T-helper 1 cell treated with Interleukin-12 subunit alpha and Interleukin-12 subunit beta and Interleukin-4 antibody, amounts not matched to agents 30 μg/mL and 1 μg/mL, for 36 hours (primary cell): Measurements from ENCODE around the gene GRB2.

Experiments
- H3K27ac Mint-ChIP-seq: one replicate; pipeline ENCODE4 v1.8.0; 2021; ENCODE audit warnings: mild to moderate bottlenecking, mixed read lengths
- H3K27me3 Mint-ChIP-seq: one replicate; pipeline ENCODE4 v1.8.0; 2021; ENCODE audit warnings: low read depth, mixed read lengths
- H3K36me3 Mint-ChIP-seq: one replicate; pipeline ENCODE4 v1.8.0; 2021; ENCODE audit warnings: low read depth, mixed read lengths
- H3K4me1 Mint-ChIP-seq: one replicate; pipeline ENCODE4 v1.8.0; 2021; ENCODE audit warnings: low read depth, mixed read lengths
- H3K4me3 Mint-ChIP-seq: one replicate; pipeline ENCODE4 v1.8.0; 2021; ENCODE audit warnings: mild to moderate bottlenecking, moderate library complexity, mixed read lengths
- H3K9me3 Mint-ChIP-seq: one replicate; pipeline ENCODE4 v1.8.0; 2021; ENCODE audit warnings: mixed read lengths

The GRB2 gene

GRCh38 chr17:75319904-75320691 is 85.4 kb downstream of the GRB2 start:
- Mint-ChIP-seq H3K27me3 (no peaks in the 10 kb centered on the region), H3K36me3 (peaks cover 31% of the 10 kb centered on the region), H3K9me3 (no peaks in the 10 kb centered on the region), H3K4me3 (no peak overlapping the region), H3K4me1 (peaks cover 13% of the 10 kb centered on the region), H3K27ac (no peak overlapping the region)

- Mint-ChIP-seq H3K4me1 (peaks cover 15% of the 10 kb centered on the region), H3K27ac (no peak overlapping the region), H3K36me3 (peaks cover 30% of the 10 kb centered on the region), H3K27me3 (no peaks in the 10 kb centered on the region), H3K9me3 (no peaks in the 10 kb centered on the region), H3K4me3 (no peak overlapping the region)
Observed at GRCh38 chr17:75318615-75319222, 86.8 kb downstream of the GRB2 start.

- H3K4me3 Mint-ChIP-seq, result no peak overlapping the region
- peaks cover 13% of the 10 kb centered on the region for H3K4me1 Mint-ChIP-seq
- H3K27me3 Mint-ChIP-seq, result no peaks in the 10 kb centered on the region
- no peaks in the 10 kb centered on the region for H3K9me3 Mint-ChIP-seq
- H3K36me3 Mint-ChIP-seq, result peaks cover 28% of the 10 kb centered on the region
- no peak overlapping the region for H3K27ac Mint-ChIP-seq
Observed at GRCh38 chr17:75318211-75318610, 87.3 kb downstream of the GRB2 start.

GRCh38 chr17:75317671-75318070 is 87.8 kb downstream of the GRB2 start:
- no peaks in the 10 kb centered on the region for H3K27me3 Mint-ChIP-seq
- peaks cover 11% of the 10 kb centered on the region for H3K4me1 Mint-ChIP-seq
- peaks cover 25% of the 10 kb centered on the region for H3K36me3 Mint-ChIP-seq
- peak overlapping the region; percentile 15 for H3K27ac Mint-ChIP-seq
- H3K9me3 Mint-ChIP-seq, result no peaks in the 10 kb centered on the region
- H3K4me3 Mint-ChIP-seq, result no peak overlapping the region

- no peaks in the 10 kb centered on the region for H3K9me3 Mint-ChIP-seq
- H3K4me1 Mint-ChIP-seq, result peaks cover 13% of the 10 kb centered on the region
- no peaks in the 10 kb centered on the region for H3K27me3 Mint-ChIP-seq
- no peak overlapping the region for H3K27ac Mint-ChIP-seq
- H3K36me3 Mint-ChIP-seq, result peaks cover 19% of the 10 kb centered on the region
- H3K4me3 Mint-ChIP-seq, result no peak overlapping the region
Observed at GRCh38 chr17:75316253-75316652, 89.2 kb downstream of the GRB2 start.

- Mint-ChIP-seq H3K9me3 (no peaks in the 10 kb centered on the region), H3K4me1 (peaks cover 13% of the 10 kb centered on the region), H3K36me3 (peaks cover 15% of the 10 kb centered on the region), H3K27me3 (no peaks in the 10 kb centered on the region), H3K4me3 (no peak overlapping the region), H3K27ac (no peak overlapping the region)
Observed at GRCh38 chr17:75315541-75316243, 89.8 kb downstream of the GRB2 start.

- H3K36me3 Mint-ChIP-seq, result peaks cover 6% of the 10 kb centered on the region
- H3K4me1 Mint-ChIP-seq, result peaks cover 13% of the 10 kb centered on the region
- H3K9me3 Mint-ChIP-seq, result no peaks in the 10 kb centered on the region
- H3K27me3 Mint-ChIP-seq, result no peaks in the 10 kb centered on the region
- H3K4me3 Mint-ChIP-seq, result no peak overlapping the region
- H3K27ac Mint-ChIP-seq, result peak overlapping the region; percentile 59
Observed at GRCh38 chr17:75313941-75314551, 91.4 kb downstream of the GRB2 start.

- H3K4me3 Mint-ChIP-seq, result no peak overlapping the region
- H3K9me3 Mint-ChIP-seq, result no peaks in the 10 kb centered on the region
- H3K27me3 Mint-ChIP-seq, result no peaks in the 10 kb centered on the region
- peaks cover 2% of the 10 kb centered on the region for H3K36me3 Mint-ChIP-seq
- H3K27ac Mint-ChIP-seq, result peak overlapping the region; percentile 38
- peaks cover 6% of the 10 kb centered on the region for H3K4me1 Mint-ChIP-seq
Observed at GRCh38 chr17:75308732-75309629, 96.5 kb downstream of the GRB2 start.

GRCh38 chr17:75307957-75308731 is 97.3 kb downstream of the GRB2 start:
- Mint-ChIP-seq H3K27me3 (no peaks in the 10 kb centered on the region), H3K27ac (no peak overlapping the region), H3K4me1 (peaks cover 3% of the 10 kb centered on the region)

GRCh38 chr17:75301502-75302206 is 103.8 kb downstream of the GRB2 start:
- H3K27ac Mint-ChIP-seq, result no peak overlapping the region
- no peaks in the 10 kb centered on the region for H3K9me3 Mint-ChIP-seq
- no peak overlapping the region for H3K4me3 Mint-ChIP-seq
- H3K27me3 Mint-ChIP-seq, result no peaks in the 10 kb centered on the region
- H3K36me3 Mint-ChIP-seq, result peaks cover 2% of the 10 kb centered on the region
- peaks cover 9% of the 10 kb centered on the region for H3K4me1 Mint-ChIP-seq

More at GRCh38 chr17:75307957-75308731, 97.3 kb downstream of the GRB2 start:
- Mint-ChIP-seq H3K36me3 (no peaks in the 10 kb centered on the region), H3K4me3 (no peak overlapping the region), H3K9me3 (no peaks in the 10 kb centered on the region)

GRCh38 chr17:75301049-75301448 is 104.4 kb downstream of the GRB2 start:
- peaks cover 2% of the 10 kb centered on the region for H3K36me3 Mint-ChIP-seq
- no peaks in the 10 kb centered on the region for H3K9me3 Mint-ChIP-seq
- no peak overlapping the region for H3K4me3 Mint-ChIP-seq
- H3K4me1 Mint-ChIP-seq, result peaks cover 12% of the 10 kb centered on the region
- no peaks in the 10 kb centered on the region for H3K27me3 Mint-ChIP-seq
- H3K27ac Mint-ChIP-seq, result peak overlapping the region; percentile 24

GRCh38 chr17:75300280-75300679 is 105.2 kb downstream of the GRB2 start:
- Mint-ChIP-seq H3K4me3 (no peak overlapping the region), H3K9me3 (no peaks in the 10 kb centered on the region), H3K4me1 (peaks cover 20% of the 10 kb centered on the region), H3K27ac (no peak overlapping the region), H3K36me3 (peaks cover 3% of the 10 kb centered on the region), H3K27me3 (no peaks in the 10 kb centered on the region)
